Keratinocyte (primary cell): Measurements from ENCODE around the gene ANKMY2. TPM values are rescaled to one million over a fixed set of nuclear protein-coding genes. Genes with fewer than 3 reads are reported as not detected.

Source experiments
- DNase-seq: peaks from one replicate; pipeline ENCODE4 v3.0.0-alpha.2; 2011; ENCODE audit warnings: low read depth, missing footprints, low spot score
- FAIRE-seq: peaks from 2 replicates; lab custom pipeline; 2011; peaks lifted over from hg19 to GRCh38; lab: Jason Lieb, UNC
- H2AFZ ChIP-seq: 2 replicates; pipeline ENCODE4 v1.6.0; 2012; ENCODE audit warnings: low read length, control low read depth, inconsistent platforms; ENCODE audit not compliant: control insufficient read depth
- H3K27ac ChIP-seq: 2 replicates; pipeline ENCODE4 v1.5.1; 2011; ENCODE audit warnings: low read length; ENCODE audit not compliant: control insufficient read depth, insufficient read depth
- H3K27me3 ChIP-seq: 3 replicates; pipeline ENCODE4 v1.6.0; 2011; ENCODE audit warnings: low read length; ENCODE audit not compliant: control insufficient read depth, insufficient read depth; ENCODE audit errors: extremely low read depth
- H3K36me3 ChIP-seq, 2 experiments: 2 replicates in 1 of 2; 3 replicates in 1 of 2; pipeline ENCODE4 v1.5.1; 2011; ENCODE audit warnings: low read length in 2 of 2, mild to moderate bottlenecking in 1 of 2; ENCODE audit not compliant: control insufficient read depth in 2 of 2, insufficient read depth in 2 of 2; ENCODE audit errors: extremely low read depth in 1 of 2
- H3K4me1 ChIP-seq: 3 replicates; pipeline ENCODE4 v1.5.1; 2011; ENCODE audit warnings: low read length; ENCODE audit not compliant: control insufficient read depth, insufficient read depth; ENCODE audit errors: extremely low read depth
- H3K4me2 ChIP-seq: 3 replicates; pipeline ENCODE4 v1.6.0; 2011; ENCODE audit warnings: low read depth, low read length; ENCODE audit not compliant: control insufficient read depth, insufficient read depth; ENCODE audit errors: extremely low read depth
- H3K4me3 ChIP-seq, 3 experiments: fragments of 200-600 bp in 1 of 3; sonication (generic) in 1 of 3; 2 replicates in 2 of 3; 3 replicates in 1 of 3; pipeline ENCODE4 v1.5.1; 2011 to 2016; ENCODE audit warnings: low read length in 3 of 3, mild to moderate bottlenecking in 3 of 3, control low read depth in 2 of 3, inconsistent platforms in 1 of 3, low read depth in 1 of 3, mixed read lengths in 1 of 3, mixed run types in 1 of 3, moderate library complexity in 1 of 3; ENCODE audit not compliant: control insufficient read depth in 2 of 3, insufficient read depth in 2 of 3; ENCODE audit errors: extremely low read depth in 1 of 3
- H3K79me2 ChIP-seq: 2 replicates; pipeline ENCODE4 v1.6.0; 2012; ENCODE audit warnings: low read length; ENCODE audit not compliant: control insufficient read depth, insufficient read depth
- H3K9ac ChIP-seq: 3 replicates; pipeline ENCODE4 v1.6.0; 2011; ENCODE audit warnings: low read length; ENCODE audit not compliant: control insufficient read depth, insufficient read depth; ENCODE audit errors: extremely low read depth
- H3K9me1 ChIP-seq: 3 replicates; pipeline ENCODE4 v1.6.0; 2011; ENCODE audit warnings: low read length; ENCODE audit not compliant: control insufficient read depth, insufficient read depth; ENCODE audit errors: extremely low read depth
- H3K9me3 ChIP-seq: 2 replicates; pipeline ENCODE4 v1.5.1; 2012; ENCODE audit warnings: low read depth, low read length; ENCODE audit not compliant: control insufficient read depth
- H4K20me1 ChIP-seq: 3 replicates; pipeline ENCODE4 v1.6.0; 2011; ENCODE audit warnings: low read length; ENCODE audit not compliant: control insufficient read depth, insufficient read depth; ENCODE audit errors: extremely low read depth
- EZH2 ChIP-seq: IDR thresholded peaks from one replicate; pipeline ENCODE4 v1.6.1; 2012; ENCODE audit warnings: inconsistent platforms, mild to moderate bottlenecking, low read length, moderate library complexity
- dilution Hi-C: fragments of 300-500 bp; cut with MboI; formaldehyde crosslinking; loops from one replicate; pipeline ENCODE4 v1.7.0; 2020; ENCODE audit warnings: low sequenced_read_pairs; ENCODE audit not compliant: extremely low pct_ligation_motif_present
- polyA plus RNA-seq, 5 experiments: library from polyadenylated mRNA; depleted of rRNA in 3 of 5; stranded (reverse) in 3 of 5; stranded (forward) in 1 of 5; unstranded in 1 of 5; fragments of >200 nt; gene quantifications; 1 replicate in 1 of 5; 2 replicates in 3 of 5; 3 replicates in 1 of 5; pipeline versions ENCODE4 v1.2.1 to v1.2.3, GENCODE V29; 2011 to 2012; ENCODE audit warnings: missing spikeins in 2 of 5, low read depth in 1 of 5, low replicate concordance in 1 of 5
- TF ChIP-seq, protein P1 (sequence below), 3 experiments: IDR thresholded peaks in 1 of 3; conservative IDR thresholded peaks in 1 of 3; optimal IDR thresholded peaks in 1 of 3; 2 replicates in 2 of 3; 3 replicates in 1 of 3; pipeline versions ENCODE3 to v1.5.1; 2011; ENCODE audit warnings: low read length in 3 of 3, mild to moderate bottlenecking in 3 of 3, moderate library complexity in 2 of 3, control low read depth in 1 of 3, inconsistent platforms in 1 of 3; ENCODE audit not compliant: insufficient read depth in 2 of 3; ENCODE audit errors: extremely low read depth in 1 of 3

The ANKMY2 gene
- polyA plus RNA-seq, 1 donor (not counting 4 experiments of a cell fraction or from before 2014, with no cell fraction given), result 13.3 TPM

DNA sequence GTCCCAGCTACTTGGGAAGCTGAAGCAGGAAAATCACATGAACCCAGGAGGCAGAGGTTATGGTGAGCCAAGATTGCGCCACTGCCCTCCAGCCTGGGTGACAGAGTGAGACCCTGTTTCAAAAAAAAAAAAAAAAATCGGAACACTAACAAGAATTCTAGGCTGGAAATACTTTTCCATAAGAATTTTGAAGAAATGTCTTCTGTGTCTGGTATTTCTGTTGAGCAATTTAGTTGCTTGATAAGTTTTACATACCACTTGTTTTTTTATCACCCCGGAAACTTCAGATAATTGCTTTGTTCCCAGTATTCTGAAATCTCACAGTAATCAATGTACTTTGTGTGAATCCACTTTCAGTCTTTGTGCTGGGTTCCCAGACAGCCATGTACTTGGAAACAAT lies 26.3 kb upstream of the ANKMY2 start:
- H3K27ac ChIP-seq, result no peak overlapping the region
- no peak for FAIRE-seq
- dilution Hi-C loops, result no loop called here

DNA sequence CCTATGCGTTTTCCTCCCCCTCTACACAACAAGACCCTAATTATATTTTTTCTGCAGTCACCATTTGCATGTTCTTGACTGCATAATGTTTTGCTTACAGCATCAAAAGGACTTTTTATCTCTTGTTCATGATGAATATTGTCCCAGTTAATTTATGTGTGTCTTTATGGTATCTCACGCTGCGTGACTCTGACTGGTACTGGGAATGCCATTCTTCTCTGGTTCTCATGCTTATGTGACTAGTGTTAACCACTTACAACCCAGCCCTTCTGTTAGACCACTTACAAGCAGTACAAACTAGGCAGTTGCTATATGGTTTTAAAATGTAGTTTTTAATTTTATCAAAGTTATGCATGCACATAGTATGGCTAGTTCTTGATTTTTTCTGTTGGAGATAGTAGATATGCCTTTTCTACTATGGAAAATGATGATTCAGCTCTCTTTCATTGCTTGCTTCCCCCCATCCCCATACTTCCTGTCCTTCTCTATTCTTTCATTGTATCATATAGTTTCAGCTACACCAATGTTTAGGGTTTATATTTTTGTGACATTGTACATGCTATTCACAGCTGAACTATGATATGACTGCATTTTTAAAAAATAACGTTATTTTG lies 25.3 kb upstream of the ANKMY2 start:
- Histone ChIP-seq H3K9me3 (no peaks in the 10 kb centered on the region), H3K4me1 (peaks cover 31% of the 10 kb centered on the region), H3K4me3 (no peak overlapping the region), H3K4me2 (no peak overlapping the region), H2AFZ (no peak overlapping the region), H3K27me3 (no peaks in the 10 kb centered on the region), H3K79me2 (peaks cover 41% of the 10 kb centered on the region), H3K36me3 (peaks cover 4 to 6% of the 10 kb centered on the region in 2 experiments), H3K27ac (no peak overlapping the region), H3K9ac (no peak overlapping the region), H3K9me1 (no peaks in the 10 kb centered on the region), H4K20me1 (no peaks in the 10 kb centered on the region)
- dilution Hi-C loops, result no loop called here
- TF ChIP-seq, protein P1, sequence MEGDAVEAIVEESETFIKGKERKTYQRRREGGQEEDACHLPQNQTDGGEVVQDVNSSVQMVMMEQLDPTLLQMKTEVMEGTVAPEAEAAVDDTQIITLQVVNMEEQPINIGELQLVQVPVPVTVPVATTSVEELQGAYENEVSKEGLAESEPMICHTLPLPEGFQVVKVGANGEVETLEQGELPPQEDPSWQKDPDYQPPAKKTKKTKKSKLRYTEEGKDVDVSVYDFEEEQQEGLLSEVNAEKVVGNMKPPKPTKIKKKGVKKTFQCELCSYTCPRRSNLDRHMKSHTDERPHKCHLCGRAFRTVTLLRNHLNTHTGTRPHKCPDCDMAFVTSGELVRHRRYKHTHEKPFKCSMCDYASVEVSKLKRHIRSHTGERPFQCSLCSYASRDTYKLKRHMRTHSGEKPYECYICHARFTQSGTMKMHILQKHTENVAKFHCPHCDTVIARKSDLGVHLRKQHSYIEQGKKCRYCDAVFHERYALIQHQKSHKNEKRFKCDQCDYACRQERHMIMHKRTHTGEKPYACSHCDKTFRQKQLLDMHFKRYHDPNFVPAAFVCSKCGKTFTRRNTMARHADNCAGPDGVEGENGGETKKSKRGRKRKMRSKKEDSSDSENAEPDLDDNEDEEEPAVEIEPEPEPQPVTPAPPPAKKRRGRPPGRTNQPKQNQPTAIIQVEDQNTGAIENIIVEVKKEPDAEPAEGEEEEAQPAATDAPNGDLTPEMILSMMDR (optimal IDR thresholded peaks at IDR 0.05 in 1 of 3, IDR thresholded peaks at IDR 0.05 in 1 of 3, conservative IDR thresholded peaks at IDR 0.05 in 1 of 3; ENCODE audit: extremely low read depth in 1 of 3, insufficient read depth in 2 of 3, low read length in 3 of 3), result no peak
- no peak for TF ChIP-seq EZH2
- DNase-seq, result no peak
- FAIRE-seq, result no peak

More for the DNA sequence above, 26.3 kb upstream of the ANKMY2 start:
- Histone ChIP-seq H3K79me2 (peaks cover 41% of the 10 kb centered on the region), H3K9me3 (no peaks in the 10 kb centered on the region), H3K36me3 (peaks cover 3 to 6% of the 10 kb centered on the region in 2 experiments), H2AFZ (no peak overlapping the region), H3K9ac (no peak overlapping the region), H3K4me3 (no peak overlapping the region), H4K20me1 (no peaks in the 10 kb centered on the region), H3K9me1 (no peaks in the 10 kb centered on the region), H3K27me3 (no peaks in the 10 kb centered on the region), H3K4me1 (peaks cover 29% of the 10 kb centered on the region), H3K4me2 (no peak overlapping the region)
- TF ChIP-seq, protein P1 (optimal IDR thresholded peaks at IDR 0.05 in 1 of 3, IDR thresholded peaks at IDR 0.05 in 1 of 3, conservative IDR thresholded peaks at IDR 0.05 in 1 of 3; ENCODE audit: extremely low read depth in 1 of 3, insufficient read depth in 2 of 3, low read length in 3 of 3), result no peak
- TF ChIP-seq EZH2, result no peak
- DNase-seq, result no peak
